ENCODE measurements around the gene KRTAP19-3. TPM values are rescaled to one million over a fixed set of nuclear protein-coding genes. Genes with fewer than 3 reads are reported as not detected.

KRTAP19-3 gene
- total RNA-seq, 1 donor from 2014 or later = not detected

DNA sequence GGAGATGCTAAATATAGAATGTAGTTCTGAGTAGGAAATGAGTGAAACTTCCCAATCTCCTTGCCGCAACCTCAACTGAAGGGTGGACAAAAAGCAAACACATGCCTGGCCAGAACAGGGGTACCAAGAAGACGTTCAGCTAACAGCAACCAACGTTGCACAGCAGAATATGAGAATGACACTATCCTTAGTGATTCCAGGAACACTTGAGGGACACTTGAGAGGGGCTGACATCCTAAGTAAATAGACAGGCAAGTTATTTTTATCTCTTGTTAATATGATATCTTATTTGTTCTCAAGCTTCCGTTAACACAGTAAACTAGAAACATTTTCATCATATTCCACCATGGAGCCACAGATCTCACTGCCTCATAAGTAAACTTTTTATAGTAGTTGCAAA, 12.6 kb downstream of the KRTAP19-3 start:
- H3K9ac ChIP-seq (ENCODE audit: low read length) = no peak overlapping the region
- H3K4me3 Mint-ChIP-seq (ENCODE audit: unreplicated experiment) = no peak overlapping the region
- no peaks in the 10 kb centered on the region for H4K20me1 ChIP-seq (ENCODE audit: insufficient read depth, low read length)
- H3K27me3 Mint-ChIP-seq (ENCODE audit: low read depth, unreplicated experiment) = no peaks in the 10 kb centered on the region
- H3K9me3 Mint-ChIP-seq (ENCODE audit: unreplicated experiment) = no peaks in the 10 kb centered on the region
- FAIRE-seq = no peak
- no peak for DNase-seq (ENCODE audit: low read depth)
- no peak overlapping the region for H2AFZ ChIP-seq (ENCODE audit: low read depth, low read length)
- no peak overlapping the region for H3K4me2 ChIP-seq (ENCODE audit: low read length)
- no peaks in the 10 kb centered on the region for H3K36me3 ChIP-seq (ENCODE audit: insufficient read depth, low read length)
- no peak overlapping the region for H3K27ac Mint-ChIP-seq (ENCODE audit: unreplicated experiment)
- no peaks in the 10 kb centered on the region for H3K79me2 ChIP-seq (ENCODE audit: insufficient read depth, low read length)
- no peaks in the 10 kb centered on the region for H3K36me3 Mint-ChIP-seq (ENCODE audit: low read depth, unreplicated experiment)
- no peaks in the 10 kb centered on the region for H3K9me3 ChIP-seq (ENCODE audit: insufficient read depth, low read depth, low read length)
- no peak for TF ChIP-seq EZH2 (IDR thresholded peaks at IDR 0.05; ENCODE audit: insufficient read depth, low read length)
- TF ChIP-seq, protein P1, sequence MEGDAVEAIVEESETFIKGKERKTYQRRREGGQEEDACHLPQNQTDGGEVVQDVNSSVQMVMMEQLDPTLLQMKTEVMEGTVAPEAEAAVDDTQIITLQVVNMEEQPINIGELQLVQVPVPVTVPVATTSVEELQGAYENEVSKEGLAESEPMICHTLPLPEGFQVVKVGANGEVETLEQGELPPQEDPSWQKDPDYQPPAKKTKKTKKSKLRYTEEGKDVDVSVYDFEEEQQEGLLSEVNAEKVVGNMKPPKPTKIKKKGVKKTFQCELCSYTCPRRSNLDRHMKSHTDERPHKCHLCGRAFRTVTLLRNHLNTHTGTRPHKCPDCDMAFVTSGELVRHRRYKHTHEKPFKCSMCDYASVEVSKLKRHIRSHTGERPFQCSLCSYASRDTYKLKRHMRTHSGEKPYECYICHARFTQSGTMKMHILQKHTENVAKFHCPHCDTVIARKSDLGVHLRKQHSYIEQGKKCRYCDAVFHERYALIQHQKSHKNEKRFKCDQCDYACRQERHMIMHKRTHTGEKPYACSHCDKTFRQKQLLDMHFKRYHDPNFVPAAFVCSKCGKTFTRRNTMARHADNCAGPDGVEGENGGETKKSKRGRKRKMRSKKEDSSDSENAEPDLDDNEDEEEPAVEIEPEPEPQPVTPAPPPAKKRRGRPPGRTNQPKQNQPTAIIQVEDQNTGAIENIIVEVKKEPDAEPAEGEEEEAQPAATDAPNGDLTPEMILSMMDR (IDR thresholded peaks at IDR 0.05; ENCODE audit: insufficient read depth, low read depth, low read length) = no peak
- H3K4me1 ChIP-seq (ENCODE audit: insufficient read depth, low read length) = no peaks in the 10 kb centered on the region
- H3K27ac ChIP-seq (ENCODE audit: low read depth, low read length) = no peak overlapping the region
- no peak overlapping the region for H3K4me3 ChIP-seq (ENCODE audit: insufficient read depth, low read depth, low read length)
- no peaks in the 10 kb centered on the region for H3K27me3 ChIP-seq (ENCODE audit: insufficient read depth, low read length)
- H3K4me1 Mint-ChIP-seq (ENCODE audit: low read depth, unreplicated experiment) = peaks cover 1% of the 10 kb centered on the region

DNA sequence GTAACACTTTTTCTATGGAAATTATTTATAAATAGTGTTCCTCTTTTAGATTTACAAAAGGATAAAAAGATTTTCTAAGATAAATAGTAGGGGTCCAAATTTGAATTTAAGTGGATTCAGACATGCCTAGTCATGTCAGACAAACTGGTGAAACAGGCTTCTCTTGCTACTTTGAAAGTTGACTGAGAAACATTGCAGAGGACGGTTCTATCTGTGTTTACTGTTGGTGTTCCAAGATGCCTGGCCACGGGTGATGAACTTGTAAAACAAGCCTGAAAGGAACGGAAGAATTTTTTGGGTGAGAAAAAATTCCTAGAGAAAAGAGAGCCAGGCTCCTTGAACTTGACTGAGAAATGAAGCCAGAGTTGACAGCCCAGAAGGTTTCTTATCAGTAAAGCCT, 13.8 kb downstream of the KRTAP19-3 start:
- Histone ChIP-seq H4K20me1 (ENCODE audit: insufficient read depth, low read length) (no peaks in the 10 kb centered on the region), H3K27me3 (ENCODE audit: insufficient read depth, low read length) (no peaks in the 10 kb centered on the region), H3K9ac (ENCODE audit: low read length) (no peak overlapping the region), H3K4me2 (ENCODE audit: low read length) (no peak overlapping the region), H3K27ac (ENCODE audit: low read depth, low read length) (no peak overlapping the region), H3K4me3 (ENCODE audit: insufficient read depth, low read depth, low read length) (no peak overlapping the region), H3K9me3 (ENCODE audit: insufficient read depth, low read depth, low read length) (no peaks in the 10 kb centered on the region), H3K36me3 (ENCODE audit: insufficient read depth, low read length) (no peaks in the 10 kb centered on the region), H3K79me2 (ENCODE audit: insufficient read depth, low read length) (no peaks in the 10 kb centered on the region), H2AFZ (ENCODE audit: low read depth, low read length) (no peak overlapping the region), H3K4me1 (ENCODE audit: insufficient read depth, low read length) (no peaks in the 10 kb centered on the region)
- H3K4me1 Mint-ChIP-seq (ENCODE audit: low read depth, unreplicated experiment) = peaks cover 1% of the 10 kb centered on the region
- H3K27ac Mint-ChIP-seq (ENCODE audit: unreplicated experiment) = peak overlapping the region; percentile 50
- H3K27me3 Mint-ChIP-seq (ENCODE audit: low read depth, unreplicated experiment) = no peaks in the 10 kb centered on the region
- no peak for TF ChIP-seq EZH2 (IDR thresholded peaks at IDR 0.05; ENCODE audit: insufficient read depth, low read length)
- TF ChIP-seq, protein P1 (IDR thresholded peaks at IDR 0.05; ENCODE audit: insufficient read depth, low read depth, low read length) = no peak
- no peak overlapping the region for H3K4me3 Mint-ChIP-seq (ENCODE audit: unreplicated experiment)
- FAIRE-seq (no peak), DNase-seq (ENCODE audit: low read depth) (no peak)
- no peaks in the 10 kb centered on the region for H3K36me3 Mint-ChIP-seq (ENCODE audit: low read depth, unreplicated experiment)
- H3K9me3 Mint-ChIP-seq (ENCODE audit: unreplicated experiment) = no peaks in the 10 kb centered on the region

DNA sequence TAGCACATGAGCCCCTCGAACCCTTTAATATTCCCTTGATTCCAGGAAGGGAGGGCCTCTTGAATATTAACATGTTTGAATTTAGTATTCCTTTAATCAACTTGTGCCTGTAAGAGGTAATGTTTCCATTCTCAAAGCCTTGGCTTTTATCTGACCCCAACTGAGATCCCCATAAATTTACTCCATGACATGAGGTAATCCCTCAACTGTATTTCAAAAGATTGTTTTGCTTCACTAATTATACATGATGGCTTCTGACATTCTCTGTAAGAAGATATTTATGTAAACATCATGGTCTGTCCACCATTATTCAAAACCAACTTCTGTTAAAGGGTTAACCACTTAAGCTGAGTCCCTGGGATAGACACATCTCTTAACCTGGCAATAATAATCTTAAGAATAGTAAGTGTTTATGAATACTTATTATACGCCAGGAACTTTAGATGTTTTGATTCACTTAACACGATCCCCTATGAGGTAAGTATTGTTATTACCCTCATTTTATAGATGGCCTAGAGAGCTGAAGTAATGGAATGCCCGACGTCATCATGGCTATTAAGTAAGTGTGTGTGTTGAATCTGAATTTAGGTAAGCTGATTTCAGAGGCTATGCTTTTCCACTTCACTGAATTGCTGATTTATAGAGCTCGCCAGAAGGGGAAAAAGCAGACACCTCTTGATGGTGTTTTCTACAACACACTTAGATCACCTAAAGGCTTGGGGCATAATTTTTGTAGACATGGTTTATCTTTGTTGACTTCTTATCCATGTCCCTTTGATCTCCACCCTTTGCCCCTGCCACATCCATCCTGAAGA, 22.7 kb downstream of the KRTAP19-3 start:
- Histone ChIP-seq H3K9ac (ENCODE audit: low read length) (no peak overlapping the region), H3K27ac (ENCODE audit: low read depth, low read length) (no peak overlapping the region), H3K4me2 (ENCODE audit: low read length) (no peak overlapping the region), H3K27me3 (ENCODE audit: insufficient read depth, low read length) (no peaks in the 10 kb centered on the region), H4K20me1 (ENCODE audit: insufficient read depth, low read length) (no peaks in the 10 kb centered on the region), H3K9me3 (ENCODE audit: insufficient read depth, low read depth, low read length) (no peaks in the 10 kb centered on the region), H2AFZ (ENCODE audit: low read depth, low read length) (no peak overlapping the region), H3K4me3 (ENCODE audit: insufficient read depth, low read depth, low read length) (no peak overlapping the region), H3K4me1 (ENCODE audit: insufficient read depth, low read length) (no peaks in the 10 kb centered on the region), H3K79me2 (ENCODE audit: insufficient read depth, low read length) (no peaks in the 10 kb centered on the region), H3K36me3 (ENCODE audit: insufficient read depth, low read length) (no peaks in the 10 kb centered on the region)
- H3K4me1 Mint-ChIP-seq (ENCODE audit: low read depth, unreplicated experiment) = no peaks in the 10 kb centered on the region
- H3K4me3 Mint-ChIP-seq (ENCODE audit: unreplicated experiment) = no peak overlapping the region
- H3K27me3 Mint-ChIP-seq (ENCODE audit: low read depth, unreplicated experiment) = no peaks in the 10 kb centered on the region
- no peak for TF ChIP-seq EZH2 (IDR thresholded peaks at IDR 0.05; ENCODE audit: insufficient read depth, low read length)
- TF ChIP-seq, protein P1 (IDR thresholded peaks at IDR 0.05; ENCODE audit: insufficient read depth, low read depth, low read length) = no peak
- DNase-seq (ENCODE audit: low read depth) (no peak), FAIRE-seq (no peak)
- no peaks in the 10 kb centered on the region for H3K36me3 Mint-ChIP-seq (ENCODE audit: low read depth, unreplicated experiment)
- no peak overlapping the region for H3K27ac Mint-ChIP-seq (ENCODE audit: unreplicated experiment)
- H3K9me3 Mint-ChIP-seq (ENCODE audit: unreplicated experiment) = peaks cover 2% of the 10 kb centered on the region

Data from astrocyte (in vitro differentiated cells and primary cell).